Uterus (tissue), 2 donors: ENCODE measurements around the gene LKAAEAR1.

ENCODE experiments used
- POLR2A ChIP-seq, 2 donors: fragments of 450-650 bp; IDR thresholded peaks; one replicate each; pipeline ENCODE4 v1.6.1; 2016; ENCODE audit warnings: antibody characterized with exemption in 2 of 2, mild to moderate bottlenecking in 1 of 2, moderate library complexity in 1 of 2
- TF ChIP-seq, protein P1 (sequence below), 4 experiments: fragments of 200-600 bp in 2 of 4; fragments of 450-650 bp in 2 of 4; sonication (generic) in 2 of 4; IDR thresholded peaks; one replicate each; pipeline ENCODE4 v1.5.1; 2016 to 2019; ENCODE audit warnings: antibody characterized with exemption in 4 of 4, mild to moderate bottlenecking in 2 of 4, moderate library complexity in 1 of 4

DNA sequence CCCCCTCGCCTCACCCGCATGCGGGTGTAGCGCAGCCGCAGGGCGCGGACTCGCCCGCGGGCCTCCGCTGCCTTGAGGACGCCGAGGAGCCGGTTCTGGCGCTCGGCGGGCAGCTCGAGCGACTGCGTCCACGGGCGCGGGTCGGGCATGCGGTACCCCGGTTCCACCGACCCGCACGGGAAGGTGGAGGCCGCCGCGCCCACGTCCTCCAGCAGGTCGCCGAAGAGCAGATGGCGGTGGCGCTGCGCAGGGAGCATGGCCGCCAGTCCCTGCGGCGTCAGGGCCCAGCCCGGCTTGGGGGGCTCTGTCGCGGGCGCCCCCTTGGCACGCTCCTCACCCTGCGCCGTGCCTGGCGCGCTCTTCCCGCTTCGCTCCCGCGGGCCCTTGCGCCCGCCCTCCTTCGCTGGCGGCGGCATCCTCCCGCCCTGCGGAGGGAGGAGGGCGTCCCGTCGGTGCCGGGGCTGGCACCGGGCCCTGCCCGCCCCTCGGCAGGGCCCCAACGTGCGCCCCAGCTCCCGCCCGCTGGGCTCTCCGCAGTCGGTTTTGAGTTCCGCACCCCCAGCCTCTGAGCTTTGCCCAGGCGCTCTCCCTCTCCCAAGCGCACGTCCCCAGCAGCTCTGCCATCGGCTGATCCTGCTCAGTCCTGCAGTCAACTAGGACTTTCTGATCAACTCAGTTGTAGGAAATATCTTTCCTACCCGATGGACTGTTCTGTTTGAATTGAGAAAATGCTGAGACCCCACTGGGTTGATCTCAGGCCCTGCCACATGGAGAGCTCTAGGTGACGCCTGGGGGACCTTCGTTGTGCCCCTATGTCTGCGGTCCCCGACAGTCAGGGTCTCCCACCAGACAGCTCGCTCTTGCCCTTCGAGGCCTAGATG lies at the start of gene LKAAEAR1:
- TF ChIP-seq, protein P1, sequence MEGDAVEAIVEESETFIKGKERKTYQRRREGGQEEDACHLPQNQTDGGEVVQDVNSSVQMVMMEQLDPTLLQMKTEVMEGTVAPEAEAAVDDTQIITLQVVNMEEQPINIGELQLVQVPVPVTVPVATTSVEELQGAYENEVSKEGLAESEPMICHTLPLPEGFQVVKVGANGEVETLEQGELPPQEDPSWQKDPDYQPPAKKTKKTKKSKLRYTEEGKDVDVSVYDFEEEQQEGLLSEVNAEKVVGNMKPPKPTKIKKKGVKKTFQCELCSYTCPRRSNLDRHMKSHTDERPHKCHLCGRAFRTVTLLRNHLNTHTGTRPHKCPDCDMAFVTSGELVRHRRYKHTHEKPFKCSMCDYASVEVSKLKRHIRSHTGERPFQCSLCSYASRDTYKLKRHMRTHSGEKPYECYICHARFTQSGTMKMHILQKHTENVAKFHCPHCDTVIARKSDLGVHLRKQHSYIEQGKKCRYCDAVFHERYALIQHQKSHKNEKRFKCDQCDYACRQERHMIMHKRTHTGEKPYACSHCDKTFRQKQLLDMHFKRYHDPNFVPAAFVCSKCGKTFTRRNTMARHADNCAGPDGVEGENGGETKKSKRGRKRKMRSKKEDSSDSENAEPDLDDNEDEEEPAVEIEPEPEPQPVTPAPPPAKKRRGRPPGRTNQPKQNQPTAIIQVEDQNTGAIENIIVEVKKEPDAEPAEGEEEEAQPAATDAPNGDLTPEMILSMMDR (IDR thresholded peaks at IDR 0.05) = no peak
- TF ChIP-seq POLR2A (IDR thresholded peaks at IDR 0.05) = no peak
